Nephron progenitor cell (in vitro differentiated cells): Measurements from ENCODE around the gene BMPER.

Experiments
- DNase-seq: peaks from one replicate; pipeline ENCODE4 v3.0.0; 2021
- H3K27ac Mint-ChIP-seq: 2 replicates; pipeline ENCODE4 v1.8.0; 2021; ENCODE audit warnings: mild to moderate bottlenecking, moderate library complexity, mixed read lengths
- H3K27me3 Mint-ChIP-seq: 2 replicates; pipeline ENCODE4 v1.8.0; 2021; ENCODE audit warnings: mild to moderate bottlenecking, low read depth, mixed read lengths; ENCODE audit not compliant: poor library complexity
- H3K36me3 Mint-ChIP-seq: 2 replicates; pipeline ENCODE4 v1.8.0; 2021; ENCODE audit warnings: low read depth, mixed read lengths
- H3K4me1 Mint-ChIP-seq: 2 replicates; pipeline ENCODE4 v1.8.0; 2021; ENCODE audit warnings: mixed read lengths
- H3K4me3 Mint-ChIP-seq: 2 replicates; pipeline ENCODE4 v1.8.0; 2021; ENCODE audit warnings: mild to moderate bottlenecking, moderate library complexity, mixed read lengths
- H3K9me3 Mint-ChIP-seq: 2 replicates; pipeline ENCODE4 v1.8.0; 2021; ENCODE audit warnings: mild to moderate bottlenecking, moderate library complexity, mixed read lengths
- CTCF ChIP-seq: fragments of 200-600 bp; sonication (generic); IDR thresholded peaks from 2 replicates; pipeline ENCODE4 v1.5.0; 2021; ENCODE audit warnings: antibody characterized with exemption

Gene BMPER

GRCh38 chr7:33950047-33950714 is 44.8 kb downstream of the BMPER start:
- Mint-ChIP-seq H3K27me3 (peaks cover 5% of the 10 kb centered on the region), H3K4me1 (no peaks in the 10 kb centered on the region), H3K9me3 (no peaks in the 10 kb centered on the region), H3K36me3 (peaks cover 6% of the 10 kb centered on the region), H3K27ac (no peak overlapping the region), H3K4me3 (no peak overlapping the region)
- no peak for DNase-seq
- TF ChIP-seq CTCF: no peak

GRCh38 chr7:33952824-33953223 is 47.5 kb downstream of the BMPER start:
- peaks cover 6% of the 10 kb centered on the region for H3K36me3 Mint-ChIP-seq
- H3K27ac Mint-ChIP-seq: no peak overlapping the region
- no peak for DNase-seq
- H3K4me1 Mint-ChIP-seq: no peaks in the 10 kb centered on the region
- H3K27me3 Mint-ChIP-seq: peaks cover 5% of the 10 kb centered on the region
- H3K9me3 Mint-ChIP-seq: no peaks in the 10 kb centered on the region
- no peak overlapping the region for H3K4me3 Mint-ChIP-seq
- no peak for TF ChIP-seq CTCF

- Mint-ChIP-seq H3K4me3 (no peak overlapping the region), H3K27ac (no peak overlapping the region), H3K9me3 (no peaks in the 10 kb centered on the region), H3K36me3 (no peaks in the 10 kb centered on the region), H3K4me1 (no peaks in the 10 kb centered on the region), H3K27me3 (no peaks in the 10 kb centered on the region)
- no peak for TF ChIP-seq CTCF
- no peak for DNase-seq
Observed at GRCh38 chr7:33958104-33958503, 52.8 kb downstream of the BMPER start.

GRCh38 chr7:33959676-33960075 is 54.3 kb downstream of the BMPER start:
- Mint-ChIP-seq H3K4me1 (no peaks in the 10 kb centered on the region), H3K27me3 (no peaks in the 10 kb centered on the region), H3K4me3 (no peak overlapping the region), H3K36me3 (no peaks in the 10 kb centered on the region), H3K27ac (no peak overlapping the region), H3K9me3 (no peaks in the 10 kb centered on the region)
- no peak for TF ChIP-seq CTCF
- DNase-seq: no peak

- no peak for TF ChIP-seq CTCF
- H3K36me3 Mint-ChIP-seq: no peaks in the 10 kb centered on the region
- no peaks in the 10 kb centered on the region for H3K27me3 Mint-ChIP-seq
- DNase-seq: no peak
- H3K4me3 Mint-ChIP-seq: no peak overlapping the region
- no peak overlapping the region for H3K27ac Mint-ChIP-seq
- no peaks in the 10 kb centered on the region for H3K4me1 Mint-ChIP-seq
- no peaks in the 10 kb centered on the region for H3K9me3 Mint-ChIP-seq
Observed at GRCh38 chr7:33961948-33962347, 56.6 kb downstream of the BMPER start.

GRCh38 chr7:33964417-33965182 is 59.3 kb downstream of the BMPER start:
- no peak for DNase-seq
- Mint-ChIP-seq H3K4me1 (no peaks in the 10 kb centered on the region), H3K27me3 (no peaks in the 10 kb centered on the region), H3K9me3 (no peaks in the 10 kb centered on the region), H3K4me3 (no peak overlapping the region), H3K36me3 (no peaks in the 10 kb centered on the region), H3K27ac (no peak overlapping the region)
- no peak for TF ChIP-seq CTCF
